Keratinocyte (primary cell): ENCODE results near the gene TEAD2. TPM values are rescaled to one million over a fixed set of nuclear protein-coding genes. Genes with fewer than 3 reads are reported as not detected.

Experiments
- DNase-seq: peaks from one replicate; pipeline ENCODE4 v3.0.0-alpha.2; 2011; ENCODE audit warnings: low read depth, missing footprints, low spot score
- FAIRE-seq: peaks from 2 replicates; lab custom pipeline; 2011; peaks lifted over from hg19 to GRCh38; lab: Jason Lieb, UNC
- H2AFZ ChIP-seq: 2 replicates; pipeline ENCODE4 v1.6.0; 2012; ENCODE audit warnings: low read length, control low read depth, inconsistent platforms; ENCODE audit not compliant: control insufficient read depth
- H3K27ac ChIP-seq: 2 replicates; pipeline ENCODE4 v1.5.1; 2011; ENCODE audit warnings: low read length; ENCODE audit not compliant: control insufficient read depth, insufficient read depth
- H3K27me3 ChIP-seq: 3 replicates; pipeline ENCODE4 v1.6.0; 2011; ENCODE audit warnings: low read length; ENCODE audit not compliant: control insufficient read depth, insufficient read depth; ENCODE audit errors: extremely low read depth
- H3K36me3 ChIP-seq, 2 experiments: 2 replicates in 1 of 2; 3 replicates in 1 of 2; pipeline ENCODE4 v1.5.1; 2011; ENCODE audit warnings: low read length in 2 of 2, mild to moderate bottlenecking in 1 of 2; ENCODE audit not compliant: control insufficient read depth in 2 of 2, insufficient read depth in 2 of 2; ENCODE audit errors: extremely low read depth in 1 of 2
- H3K4me1 ChIP-seq: 3 replicates; pipeline ENCODE4 v1.5.1; 2011; ENCODE audit warnings: low read length; ENCODE audit not compliant: control insufficient read depth, insufficient read depth; ENCODE audit errors: extremely low read depth
- H3K4me2 ChIP-seq: 3 replicates; pipeline ENCODE4 v1.6.0; 2011; ENCODE audit warnings: low read depth, low read length; ENCODE audit not compliant: control insufficient read depth, insufficient read depth; ENCODE audit errors: extremely low read depth
- H3K4me3 ChIP-seq, 3 experiments: fragments of 200-600 bp in 1 of 3; sonication (generic) in 1 of 3; 2 replicates in 2 of 3; 3 replicates in 1 of 3; pipeline ENCODE4 v1.5.1; 2011 to 2016; ENCODE audit warnings: low read length in 3 of 3, mild to moderate bottlenecking in 3 of 3, control low read depth in 2 of 3, inconsistent platforms in 1 of 3, low read depth in 1 of 3, mixed read lengths in 1 of 3, mixed run types in 1 of 3, moderate library complexity in 1 of 3; ENCODE audit not compliant: control insufficient read depth in 2 of 3, insufficient read depth in 2 of 3; ENCODE audit errors: extremely low read depth in 1 of 3
- H3K79me2 ChIP-seq: 2 replicates; pipeline ENCODE4 v1.6.0; 2012; ENCODE audit warnings: low read length; ENCODE audit not compliant: control insufficient read depth, insufficient read depth
- H3K9ac ChIP-seq: 3 replicates; pipeline ENCODE4 v1.6.0; 2011; ENCODE audit warnings: low read length; ENCODE audit not compliant: control insufficient read depth, insufficient read depth; ENCODE audit errors: extremely low read depth
- H3K9me1 ChIP-seq: 3 replicates; pipeline ENCODE4 v1.6.0; 2011; ENCODE audit warnings: low read length; ENCODE audit not compliant: control insufficient read depth, insufficient read depth; ENCODE audit errors: extremely low read depth
- H3K9me3 ChIP-seq: 2 replicates; pipeline ENCODE4 v1.5.1; 2012; ENCODE audit warnings: low read depth, low read length; ENCODE audit not compliant: control insufficient read depth
- H4K20me1 ChIP-seq: 3 replicates; pipeline ENCODE4 v1.6.0; 2011; ENCODE audit warnings: low read length; ENCODE audit not compliant: control insufficient read depth, insufficient read depth; ENCODE audit errors: extremely low read depth
- EZH2 ChIP-seq: IDR thresholded peaks from one replicate; pipeline ENCODE4 v1.6.1; 2012; ENCODE audit warnings: inconsistent platforms, mild to moderate bottlenecking, low read length, moderate library complexity
- dilution Hi-C: fragments of 300-500 bp; cut with MboI; formaldehyde crosslinking; loops from one replicate; pipeline ENCODE4 v1.7.0; 2020; ENCODE audit warnings: low sequenced_read_pairs; ENCODE audit not compliant: extremely low pct_ligation_motif_present
- polyA plus RNA-seq, 5 experiments: library from polyadenylated mRNA; depleted of rRNA in 3 of 5; stranded (reverse) in 3 of 5; stranded (forward) in 1 of 5; unstranded in 1 of 5; fragments of >200 nt; gene quantifications; 1 replicate in 1 of 5; 2 replicates in 3 of 5; 3 replicates in 1 of 5; pipeline versions ENCODE4 v1.2.1 to v1.2.3, GENCODE V29; 2011 to 2012; ENCODE audit warnings: missing spikeins in 2 of 5, low read depth in 1 of 5, low replicate concordance in 1 of 5
- TF ChIP-seq, protein P1 (sequence below), 3 experiments: IDR thresholded peaks in 1 of 3; conservative IDR thresholded peaks in 1 of 3; optimal IDR thresholded peaks in 1 of 3; 2 replicates in 2 of 3; 3 replicates in 1 of 3; pipeline versions ENCODE3 to v1.5.1; 2011; ENCODE audit warnings: low read length in 3 of 3, mild to moderate bottlenecking in 3 of 3, moderate library complexity in 2 of 3, control low read depth in 1 of 3, inconsistent platforms in 1 of 3; ENCODE audit not compliant: insufficient read depth in 2 of 3; ENCODE audit errors: extremely low read depth in 1 of 3

The TEAD2 gene
- polyA plus RNA-seq, 1 donor (not counting 4 experiments of a cell fraction or from before 2014, with no cell fraction given), result 6.4 TPM

- TF ChIP-seq, protein P1, sequence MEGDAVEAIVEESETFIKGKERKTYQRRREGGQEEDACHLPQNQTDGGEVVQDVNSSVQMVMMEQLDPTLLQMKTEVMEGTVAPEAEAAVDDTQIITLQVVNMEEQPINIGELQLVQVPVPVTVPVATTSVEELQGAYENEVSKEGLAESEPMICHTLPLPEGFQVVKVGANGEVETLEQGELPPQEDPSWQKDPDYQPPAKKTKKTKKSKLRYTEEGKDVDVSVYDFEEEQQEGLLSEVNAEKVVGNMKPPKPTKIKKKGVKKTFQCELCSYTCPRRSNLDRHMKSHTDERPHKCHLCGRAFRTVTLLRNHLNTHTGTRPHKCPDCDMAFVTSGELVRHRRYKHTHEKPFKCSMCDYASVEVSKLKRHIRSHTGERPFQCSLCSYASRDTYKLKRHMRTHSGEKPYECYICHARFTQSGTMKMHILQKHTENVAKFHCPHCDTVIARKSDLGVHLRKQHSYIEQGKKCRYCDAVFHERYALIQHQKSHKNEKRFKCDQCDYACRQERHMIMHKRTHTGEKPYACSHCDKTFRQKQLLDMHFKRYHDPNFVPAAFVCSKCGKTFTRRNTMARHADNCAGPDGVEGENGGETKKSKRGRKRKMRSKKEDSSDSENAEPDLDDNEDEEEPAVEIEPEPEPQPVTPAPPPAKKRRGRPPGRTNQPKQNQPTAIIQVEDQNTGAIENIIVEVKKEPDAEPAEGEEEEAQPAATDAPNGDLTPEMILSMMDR (optimal IDR thresholded peaks at IDR 0.05 in 1 of 3, IDR thresholded peaks at IDR 0.05 in 1 of 3, conservative IDR thresholded peaks at IDR 0.05 in 1 of 3; ENCODE audit: extremely low read depth in 1 of 3, insufficient read depth in 2 of 3, low read length in 3 of 3), result no peak
- no peak for TF ChIP-seq EZH2
- Histone ChIP-seq H3K4me3 (no peak overlapping the region), H3K36me3 (peaks cover 0 to 8% of the 10 kb centered on the region in 2 experiments), H3K4me2 (no peak overlapping the region), H3K27me3 (peaks cover 16% of the 10 kb centered on the region), H3K9me1 (no peaks in the 10 kb centered on the region), H3K79me2 (no peaks in the 10 kb centered on the region), H3K27ac (no peak overlapping the region), H3K9me3 (no peaks in the 10 kb centered on the region), H3K9ac (no peak overlapping the region), H4K20me1 (no peaks in the 10 kb centered on the region), H3K4me1 (peaks cover 3% of the 10 kb centered on the region), H2AFZ (no peak overlapping the region)
- dilution Hi-C loops, result no loop called here
- DNase-seq (no peak), FAIRE-seq (no peak)
These were observed 21.9 kb downstream of the TEAD2 start for GRCh38 chr19:49340069-49340864.

GRCh38 chr19:49339301-49340068 is 22.7 kb downstream of the TEAD2 start:
- no peaks in the 10 kb centered on the region for H3K9me1 ChIP-seq
- H2AFZ ChIP-seq, result peak overlapping the region; percentile 77
- H3K9ac ChIP-seq, result no peak overlapping the region
- H3K9me3 ChIP-seq, result no peaks in the 10 kb centered on the region
- H3K4me1 ChIP-seq, result peaks cover 3% of the 10 kb centered on the region
- H4K20me1 ChIP-seq, result no peaks in the 10 kb centered on the region
- H3K79me2 ChIP-seq, result no peaks in the 10 kb centered on the region
- FAIRE-seq (no peak), DNase-seq (no peak)
- peak overlapping the region; percentile 16 to 47 (median 33) for H3K4me3 ChIP-seq
- H3K4me2 ChIP-seq, result peak overlapping the region; percentile 83
- TF ChIP-seq, protein P1 (optimal IDR thresholded peaks at IDR 0.05 in 1 of 3, IDR thresholded peaks at IDR 0.05 in 1 of 3, conservative IDR thresholded peaks at IDR 0.05 in 1 of 3; ENCODE audit: extremely low read depth in 1 of 3, insufficient read depth in 2 of 3, low read length in 3 of 3), result no peak
- dilution Hi-C loops, result no loop called here
- H3K27me3 ChIP-seq, result peaks cover 16% of the 10 kb centered on the region
- no peak overlapping the region for H3K27ac ChIP-seq
- H3K36me3 ChIP-seq, result peaks cover 0 to 8% of the 10 kb centered on the region in 2 experiments
